HG02678 (cell line): Measurements from ENCODE around the gene TNFSF15.
"Not testable (repeated sequence)": the region's sequence is repeated elsewhere in the genome, so short reads cannot be mapped to it uniquely, and the experiment has no call there.

Source experiments
- ATAC-seq: cut with Tn5 transposase; IDR thresholded peaks from one replicate; pipeline ENCODE4 v1.9.1; 2021; ENCODE audit warnings: mild to moderate bottlenecking, moderate library complexity; ENCODE audit not compliant: unreplicated experiment

Gene TNFSF15

GRCh38 chr9:114757984-114758383 is 47.9 kb downstream of the TNFSF15 start:
- ATAC-seq: no peak

- ATAC-seq: no peak
These were observed 48.4 kb downstream of the TNFSF15 start for GRCh38 chr9:114757395-114757794.

GRCh38 chr9:114756920-114757319 is 48.9 kb downstream of the TNFSF15 start:
- ATAC-seq: no peak

- no peak for ATAC-seq
These were observed 51.3 kb downstream of the TNFSF15 start for GRCh38 chr9:114754581-114754980.

GRCh38 chr9:114746591-114747346 is 59.1 kb downstream of the TNFSF15 start:
- no peak for ATAC-seq

- ATAC-seq: no peak
These were observed 59.8 kb downstream of the TNFSF15 start for GRCh38 chr9:114745879-114746550.

- no peak for ATAC-seq
These were observed 60.6 kb downstream of the TNFSF15 start for GRCh38 chr9:114745108-114745848.

- no peak for ATAC-seq
These were observed 62.4 kb downstream of the TNFSF15 start for GRCh38 chr9:114743446-114743845.

GRCh38 chr9:114742947-114743346 is 62.9 kb downstream of the TNFSF15 start:
- ATAC-seq: no peak

GRCh38 chr9:114741521-114741920 is 64.3 kb downstream of the TNFSF15 start:
- not testable (repeated sequence) for ATAC-seq

GRCh38 chr9:114738581-114739316 is 67.1 kb downstream of the TNFSF15 start:
- ATAC-seq: no peak

- ATAC-seq: no peak
These were observed 68.0 kb downstream of the TNFSF15 start for GRCh38 chr9:114737847-114738246.

GRCh38 chr9:114737118-114737517 is 68.7 kb downstream of the TNFSF15 start:
- no peak for ATAC-seq

GRCh38 chr9:114735704-114736103 is 70.1 kb downstream of the TNFSF15 start:
- ATAC-seq: no peak

GRCh38 chr9:114735139-114735538 is 70.7 kb downstream of the TNFSF15 start:
- ATAC-seq: not testable (repeated sequence)
